H1 (cell line): ENCODE data around the gene FLRT2. TPM values are rescaled to one million over a fixed set of nuclear protein-coding genes. Genes with fewer than 3 reads are reported as not detected.

ENCODE experiments used
- CTCF ChIA-PET: fragments of 300-600 bp; sonication (Branson Sonifier 250); formaldehyde crosslinking; loops from one replicate; lab custom pipeline; 2021; ENCODE audit not compliant: partially characterized antibody; lab: Charles Lee
- POLR2A ChIA-PET: fragments of 300-600 bp; sonication (Branson Sonifier 250); formaldehyde crosslinking; loops from one replicate; lab custom pipeline; 2021; ENCODE audit warnings: inconsistent platforms; ENCODE audit not compliant: partially characterized antibody; lab: Charles Lee
- DNase-seq, 2 experiments: peaks; one replicate each; pipeline versions ENCODE4 v3.0.0 to v3.0.0-alpha.2; 2010 to 2022; ENCODE audit warnings: low spot score in 2 of 2, low read depth in 1 of 2, mixed read lengths in 1 of 2
- FAIRE-seq: peaks from 2 replicates; lab custom pipeline; 2011; peaks lifted over from hg19 to GRCh38; lab: Jason Lieb, UNC
- H2AFZ ChIP-seq: 2 replicates; pipeline ENCODE4 v1.8.1; 2012; ENCODE audit warnings: low read length, inconsistent platforms
- H2AK5ac ChIP-seq: 2 replicates; pipeline ENCODE4 v1.6.1; 2013; ENCODE audit warnings: low read depth, low read length
- H2BK120ac ChIP-seq: replicated peaks from 2 replicates; pipeline ENCODE3; 2013; ENCODE audit warnings: low read depth, low read length, inconsistent platforms
- H2BK12ac ChIP-seq: 2 replicates; pipeline ENCODE4 v1.6.1; 2013; ENCODE audit warnings: low read depth, low read length
- H2BK15ac ChIP-seq: 2 replicates; pipeline ENCODE4 v1.6.1; 2013; ENCODE audit warnings: low read length
- H2BK20ac ChIP-seq: 2 replicates; pipeline ENCODE4 v1.6.1; 2013; ENCODE audit warnings: low read length
- H2BK5ac ChIP-seq: 2 replicates; pipeline ENCODE4 v1.6.1; 2013; ENCODE audit warnings: low read depth, low read length
- H3K14ac ChIP-seq: 2 replicates; pipeline ENCODE4 v1.6.1; 2013; ENCODE audit warnings: inconsistent platforms; ENCODE audit not compliant: insufficient read length
- H3K18ac ChIP-seq: 2 replicates; pipeline ENCODE4 v1.6.1; 2013; ENCODE audit warnings: low read length; ENCODE audit errors: extremely low read depth
- H3K23ac ChIP-seq: 2 replicates; pipeline ENCODE4 v1.6.1; 2013; ENCODE audit warnings: inconsistent platforms; ENCODE audit not compliant: insufficient read length
- H3K23me2 ChIP-seq: 2 replicates; pipeline ENCODE4 v1.6.1; 2013; ENCODE audit warnings: low read depth, low read length
- H3K27ac ChIP-seq: 2 replicates; pipeline ENCODE4 v1.6.1; 2011; ENCODE audit warnings: low read depth, low read length, inconsistent platforms
- H3K27me3 ChIP-seq, 4 experiments: replicated peaks in 1 of 4; 1 replicate in 1 of 4; 2 replicates in 3 of 4; pipeline versions ENCODE4 v1.6.1 to v1.8.1; 2011 to 2013; ENCODE audit warnings: low read length in 3 of 4, mild to moderate bottlenecking in 3 of 4, inconsistent platforms in 2 of 4, mixed read lengths in 2 of 4, moderate library complexity in 1 of 4; ENCODE audit not compliant: control insufficient read depth in 3 of 4, insufficient read depth in 3 of 4; ENCODE audit errors: extremely low read depth in 1 of 4
- H3K36me3 ChIP-seq, 4 experiments: 2 replicates each; pipeline versions ENCODE4 v1.6.1 to v1.8.1; 2011 to 2013; ENCODE audit warnings: mild to moderate bottlenecking in 4 of 4, low read length in 3 of 4, moderate library complexity in 2 of 4, control low read depth in 1 of 4, inconsistent platforms in 1 of 4; ENCODE audit not compliant: insufficient read depth in 4 of 4, control insufficient read depth in 2 of 4
- H3K4ac ChIP-seq: replicated peaks from 2 replicates; pipeline ENCODE3; 2013; ENCODE audit warnings: low read length, low read depth, mixed read lengths, inconsistent platforms; ENCODE audit not compliant: insufficient read length
- H3K4me1 ChIP-seq, 4 experiments: replicated peaks in 1 of 4; 1 replicate in 1 of 4; 2 replicates in 3 of 4; pipeline versions ENCODE4 v1.6.1 to v1.8.1; 2011 to 2013; ENCODE audit warnings: low read length in 3 of 4, inconsistent platforms in 2 of 4, mixed read lengths in 1 of 4; ENCODE audit not compliant: insufficient read depth in 4 of 4, control insufficient read depth in 3 of 4
- H3K4me2 ChIP-seq, 2 experiments: 2 replicates each; pipeline versions ENCODE4 v1.6.1 to v1.8.1; 2011 to 2013; ENCODE audit warnings: low read depth in 2 of 2, low read length in 2 of 2, control low read depth in 1 of 2, inconsistent platforms in 1 of 2, mild to moderate bottlenecking in 1 of 2; ENCODE audit not compliant: insufficient read depth in 1 of 2
- H3K4me3 ChIP-seq, 4 experiments: fragments of 200-600, 300-600 bp in 1 of 4; sonication (generic), shearing (Covaris generic), sonication (Bioruptor Twin) in 1 of 4; 2 replicates each; pipeline versions ENCODE4 v1.5.1 to v1.8.1; 2011 to 2016; ENCODE audit warnings: low read length in 4 of 4, low read depth in 3 of 4, control low read depth in 2 of 4, inconsistent platforms in 2 of 4, mild to moderate bottlenecking in 2 of 4, mixed read lengths in 1 of 4, moderate library complexity in 1 of 4; ENCODE audit not compliant: insufficient read depth in 2 of 4; ENCODE audit errors: extremely low read depth in 1 of 4
- H3K56ac ChIP-seq: replicated peaks from 2 replicates; pipeline ENCODE3; 2013; ENCODE audit warnings: low read depth, mild to moderate bottlenecking, mixed read lengths, low read length, inconsistent platforms; ENCODE audit not compliant: insufficient read length
- H3K79me1 ChIP-seq: 2 replicates; pipeline ENCODE4 v1.6.1; 2013; ENCODE audit warnings: low read depth, low read length, control low read depth
- H3K79me2 ChIP-seq, 2 experiments: 2 replicates each; pipeline versions ENCODE4 v1.6.1 to v1.8.1; 2012 to 2013; ENCODE audit warnings: low read length in 2 of 2, mild to moderate bottlenecking in 2 of 2, inconsistent platforms in 1 of 2; ENCODE audit not compliant: insufficient read depth in 2 of 2, control insufficient read depth in 1 of 2
- H3K9ac ChIP-seq, 4 experiments: replicated peaks in 1 of 4; 1 replicate in 1 of 4; 2 replicates in 3 of 4; pipeline versions ENCODE4 v1.6.1 to v1.8.1; 2011 to 2013; ENCODE audit warnings: low read depth in 3 of 4, low read length in 3 of 4, control low read depth in 2 of 4, mild to moderate bottlenecking in 2 of 4, moderate library complexity in 2 of 4, inconsistent platforms in 1 of 4; ENCODE audit errors: extremely low read depth in 1 of 4
- H3K9me3 ChIP-seq, 2 experiments: 2 replicates each; pipeline versions ENCODE4 v1.6.1 to v1.8.1; 2012 to 2013; ENCODE audit warnings: mild to moderate bottlenecking in 2 of 2, moderate library complexity in 2 of 2, control low read depth in 1 of 2, inconsistent platforms in 1 of 2, low read depth in 1 of 2, low read length in 1 of 2, mixed read lengths in 1 of 2; ENCODE audit not compliant: insufficient read depth in 2 of 2
- H4K20me1 ChIP-seq, 2 experiments: replicated peaks in 1 of 2; 2 replicates each; pipeline versions ENCODE3 to v1.8.1; 2011 to 2013; ENCODE audit warnings: inconsistent platforms in 2 of 2, low read length in 2 of 2, mild to moderate bottlenecking in 1 of 2; ENCODE audit not compliant: insufficient read depth in 2 of 2, control insufficient read depth in 1 of 2
- H4K5ac ChIP-seq: 2 replicates; pipeline ENCODE4 v1.6.1; 2013; ENCODE audit warnings: low read length, low read depth, mixed read lengths, inconsistent platforms; ENCODE audit not compliant: insufficient read length
- H4K8ac ChIP-seq: 2 replicates; pipeline ENCODE4 v1.8.0; 2013; ENCODE audit warnings: mild to moderate bottlenecking, moderate library complexity, low read length, inconsistent platforms; ENCODE audit not compliant: insufficient read depth; ENCODE audit errors: extremely low read depth
- H4K91ac ChIP-seq: replicated peaks from 2 replicates; pipeline ENCODE3; 2013; ENCODE audit warnings: low read length, mixed read lengths, inconsistent platforms; ENCODE audit not compliant: insufficient read length
- ASH2L ChIP-seq: fragments of 200-600, 300-600 bp; sonication (generic); IDR thresholded peaks from one replicate; pipeline ENCODE4 v1.7.1; 2017; ENCODE audit warnings: low read length
- BCL11A ChIP-seq, 2 experiments: IDR thresholded peaks; one replicate each; pipeline ENCODE4 v1.6.1; 2011; ENCODE audit warnings: low read depth in 2 of 2, low read length in 2 of 2, mild to moderate bottlenecking in 2 of 2
- CEBPB ChIP-seq: IDR thresholded peaks from 2 replicates; pipeline ENCODE4 v1.6.1; 2012; ENCODE audit warnings: low read depth, low read length
- KDM1A ChIP-seq: fragments of 200-600, 300-600 bp; sonication (generic); IDR thresholded peaks from 2 replicates; pipeline ENCODE4 v1.7.1; 2016; ENCODE audit warnings: mild to moderate bottlenecking, low read length, borderline replicate concordance
- RAD21 ChIP-seq, 2 experiments: IDR thresholded peaks in 1 of 2; conservative IDR thresholded peaks in 1 of 2; 2 replicates each; pipeline ENCODE4 v1.6.1; 2011; ENCODE audit warnings: low read depth in 2 of 2, low read length in 2 of 2, improper control_type of control experiment in 1 of 2, inconsistent platforms in 1 of 2, mild to moderate bottlenecking in 1 of 2, moderate library complexity in 1 of 2
- SP4 ChIP-seq: IDR thresholded peaks from 2 replicates; pipeline ENCODE4 v1.6.1; 2012; ENCODE audit warnings: low read length, inconsistent platforms
- WGBS, 2 experiments: shearing (Covaris generic) in 1 of 2; methylation state at CpG; one replicate each; pipeline versions ENCODE4 v1.1.6 to v1.1.7; 2013 to 2015; ENCODE audit warnings: low lambda C conversion rate in 2 of 2, mixed read lengths in 2 of 2, inconsistent platforms in 1 of 2, low coverage in 1 of 2, missing lambda C conversion rate in 1 of 2; ENCODE audit not compliant: insufficient replicate concordance in 2 of 2, insufficient coverage in 1 of 2, insufficient read length in 1 of 2; ENCODE audit errors: extremely low coverage in 1 of 2, missing lambda C conversion rate in 1 of 2; 5-methylcytosine and 5-hydroxymethylcytosine counted together
- polyA plus RNA-seq, 7 experiments: library from polyadenylated mRNA; depleted of rRNA in 3 of 7; stranded (reverse) in 5 of 7; unstranded in 2 of 7; fragments of >200 nt in 5 of 7; fragments of 200-250 nt in 2 of 7; gene quantifications; 1 replicate in 5 of 7; 2 replicates in 1 of 7; 4 replicates in 1 of 7; pipeline versions ENCODE4 v1.2.1 to v1.2.3, GENCODE V29; 2011 to 2013; ENCODE audit warnings: missing spikeins in 2 of 7, mixed read lengths in 2 of 7
- total RNA-seq: library from RNA; stranded (reverse); fragmentation: NEBNext Ultra II Directional; extraction: Animal tissue kit (Norgen Biotek cat#: 25700); gene quantifications from 2 replicates; pipeline ENCODE4 v1.2.1, GENCODE V29; 2021

FLRT2 gene
- total and polyA plus RNA-seq, 2 of the 8 experiments (the other 6 are each of a cell fraction or from before 2014, with no cell fraction given) = 2.4 to 6.9 TPM

GRCh38 chr14:85687456-85687855, 157.5 kb downstream of the FLRT2 start:
- H4K5ac ChIP-seq = no peak overlapping the region
- H3K4me3 ChIP-seq = no peak overlapping the region
- H3K36me3 ChIP-seq = no peaks in the 10 kb centered on the region
- no peak overlapping the region for H4K91ac ChIP-seq
- no peaks in the 10 kb centered on the region for H3K23me2 ChIP-seq
- H3K79me2 ChIP-seq = no peaks in the 10 kb centered on the region
- H2BK15ac ChIP-seq = no peak overlapping the region
- no peaks in the 10 kb centered on the region for H3K4me1 ChIP-seq
- no peak overlapping the region for H3K9ac ChIP-seq
- DNase-seq (no peak), FAIRE-seq (no peak)
- no peak overlapping the region for H3K27ac ChIP-seq
- H2AK5ac ChIP-seq = no peak overlapping the region
- peaks cover 0 to 1% of the 10 kb centered on the region in 2 experiments; a peak in 1 of 4 replicates for H3K9me3 ChIP-seq
- H2BK20ac ChIP-seq = no peak overlapping the region
- no peaks in the 10 kb centered on the region for H3K27me3 ChIP-seq
- no peak overlapping the region for H4K8ac ChIP-seq
- no peaks in the 10 kb centered on the region for H4K20me1 ChIP-seq
- no peak overlapping the region for H3K56ac ChIP-seq
- TF ChIP-seq SP4 (no peak), CEBPB (no peak), RAD21 (IDR thresholded peaks at IDR 0.05 in 1 of 2, conservative IDR thresholded peaks at IDR 0.05 in 1 of 2; ENCODE audit: low read depth in 2 of 2, low read length in 2 of 2) (no peak), BCL11A (IDR thresholded peaks at IDR 0.05; ENCODE audit: low read depth in 2 of 2, low read length in 2 of 2) (no peak), KDM1A (no peak), ASH2L (no peak)
- H2AFZ ChIP-seq = no peak overlapping the region
- no peak overlapping the region for H3K14ac ChIP-seq
- H3K79me1 ChIP-seq = no peaks in the 10 kb centered on the region
- 80% methylated on average over 1 of the region's 1 CpG; no CpG with 5 or more reads in 1 of the 2 experiments for WGBS, 2 experiments
- no peak overlapping the region for H2BK12ac ChIP-seq
- no peak overlapping the region for H3K18ac ChIP-seq
- H3K4ac ChIP-seq = no peak overlapping the region
- H3K23ac ChIP-seq = no peak overlapping the region
- H3K4me2 ChIP-seq = no peak overlapping the region
- no peak overlapping the region for H2BK5ac ChIP-seq
- CTCF ChIA-PET = no interaction called here
- POLR2A ChIA-PET = no interaction called here
- no peak overlapping the region for H2BK120ac ChIP-seq
